RWPE2 (cell line): ENCODE measurements around the gene C2CD2L.

Experiments used
- ATAC-seq: fragments of 200-7000 bp; cut with Tn5 transposase; 3 replicates; pipeline ENCODE4 v1.9.1; 2021; ENCODE audit warnings: low read depth
- DNase-seq: peaks from one replicate; pipeline ENCODE4 v3.0.0-alpha.2; 2020; ENCODE audit warnings: low spot score
- H3K27ac ChIP-seq: fragments of 450-650 bp; 2 replicates; pipeline ENCODE4 v1.5.1; 2017; ENCODE audit warnings: mild to moderate bottlenecking; ENCODE audit not compliant: poor library complexity, severe bottlenecking
- H3K27me3 ChIP-seq: fragments of 250-450 bp; sonication (Bioruptor Pico); 2 replicates; pipeline ENCODE4 v1.5.1; 2021; ENCODE audit warnings: mild to moderate bottlenecking, moderate library complexity; ENCODE audit not compliant: insufficient read depth, poor library complexity, severe bottlenecking
- H3K36me3 ChIP-seq: fragments of 250-450 bp; sonication (Bioruptor Pico); 2 replicates; pipeline ENCODE4 v1.5.1; 2020; ENCODE audit warnings: low read depth, mild to moderate bottlenecking, moderate library complexity
- H3K4me1 ChIP-seq: fragments of 250-450 bp; sonication (Bioruptor Pico); 2 replicates; pipeline ENCODE4 v1.5.1; 2021; ENCODE audit warnings: mild to moderate bottlenecking, moderate library complexity; ENCODE audit not compliant: insufficient read depth, poor library complexity, severe bottlenecking
- H3K4me3 ChIP-seq: fragments of 250-450 bp; sonication (Bioruptor Pico); 2 replicates; pipeline ENCODE4 v1.5.1; 2021; ENCODE audit warnings: mild to moderate bottlenecking, moderate library complexity; ENCODE audit not compliant: severe bottlenecking
- H3K9me3 ChIP-seq: fragments of 250-450 bp; sonication (Bioruptor Pico); 2 replicates; pipeline ENCODE4 v1.5.1; 2021; ENCODE audit warnings: mild to moderate bottlenecking, moderate library complexity; ENCODE audit not compliant: severe bottlenecking
- TF ChIP-seq, protein P1 (sequence below): fragments of 450-650 bp; IDR thresholded peaks from one replicate; pipeline ENCODE4 v1.5.1; 2017; ENCODE audit warnings: mild to moderate bottlenecking, moderate library complexity; ENCODE audit not compliant: poor library complexity, severe bottlenecking

Gene C2CD2L

DNA sequence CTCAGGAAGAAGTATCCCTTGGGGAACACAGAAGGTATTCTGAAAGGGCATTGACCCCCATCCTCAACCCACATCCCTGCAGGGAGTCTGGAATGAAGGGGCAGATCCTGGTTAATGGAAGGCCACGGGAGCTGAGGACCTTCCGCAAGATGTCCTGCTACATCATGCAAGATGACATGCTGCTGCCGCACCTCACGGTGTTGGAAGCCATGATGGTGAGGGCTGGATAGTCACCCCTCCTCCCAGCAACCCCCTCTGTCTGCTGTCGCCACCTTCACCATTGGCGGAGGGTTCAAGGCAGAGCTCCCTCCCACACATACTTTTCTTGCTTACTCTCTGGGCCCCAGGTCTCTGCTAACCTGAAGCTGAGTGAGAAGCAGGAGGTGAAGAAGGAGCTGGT is 47.0 kb downstream of the C2CD2L start:
- Histone ChIP-seq H3K4me1 (no peaks in the 10 kb centered on the region), H3K4me3 (no peak overlapping the region), H3K27me3 (no peaks in the 10 kb centered on the region), H3K36me3 (no peaks in the 10 kb centered on the region), H3K9me3 (no peaks in the 10 kb centered on the region), H3K27ac (no peak overlapping the region)
- ATAC-seq (no peak), DNase-seq (no peak)
- TF ChIP-seq, protein P1, sequence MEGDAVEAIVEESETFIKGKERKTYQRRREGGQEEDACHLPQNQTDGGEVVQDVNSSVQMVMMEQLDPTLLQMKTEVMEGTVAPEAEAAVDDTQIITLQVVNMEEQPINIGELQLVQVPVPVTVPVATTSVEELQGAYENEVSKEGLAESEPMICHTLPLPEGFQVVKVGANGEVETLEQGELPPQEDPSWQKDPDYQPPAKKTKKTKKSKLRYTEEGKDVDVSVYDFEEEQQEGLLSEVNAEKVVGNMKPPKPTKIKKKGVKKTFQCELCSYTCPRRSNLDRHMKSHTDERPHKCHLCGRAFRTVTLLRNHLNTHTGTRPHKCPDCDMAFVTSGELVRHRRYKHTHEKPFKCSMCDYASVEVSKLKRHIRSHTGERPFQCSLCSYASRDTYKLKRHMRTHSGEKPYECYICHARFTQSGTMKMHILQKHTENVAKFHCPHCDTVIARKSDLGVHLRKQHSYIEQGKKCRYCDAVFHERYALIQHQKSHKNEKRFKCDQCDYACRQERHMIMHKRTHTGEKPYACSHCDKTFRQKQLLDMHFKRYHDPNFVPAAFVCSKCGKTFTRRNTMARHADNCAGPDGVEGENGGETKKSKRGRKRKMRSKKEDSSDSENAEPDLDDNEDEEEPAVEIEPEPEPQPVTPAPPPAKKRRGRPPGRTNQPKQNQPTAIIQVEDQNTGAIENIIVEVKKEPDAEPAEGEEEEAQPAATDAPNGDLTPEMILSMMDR: no peak

DNA sequence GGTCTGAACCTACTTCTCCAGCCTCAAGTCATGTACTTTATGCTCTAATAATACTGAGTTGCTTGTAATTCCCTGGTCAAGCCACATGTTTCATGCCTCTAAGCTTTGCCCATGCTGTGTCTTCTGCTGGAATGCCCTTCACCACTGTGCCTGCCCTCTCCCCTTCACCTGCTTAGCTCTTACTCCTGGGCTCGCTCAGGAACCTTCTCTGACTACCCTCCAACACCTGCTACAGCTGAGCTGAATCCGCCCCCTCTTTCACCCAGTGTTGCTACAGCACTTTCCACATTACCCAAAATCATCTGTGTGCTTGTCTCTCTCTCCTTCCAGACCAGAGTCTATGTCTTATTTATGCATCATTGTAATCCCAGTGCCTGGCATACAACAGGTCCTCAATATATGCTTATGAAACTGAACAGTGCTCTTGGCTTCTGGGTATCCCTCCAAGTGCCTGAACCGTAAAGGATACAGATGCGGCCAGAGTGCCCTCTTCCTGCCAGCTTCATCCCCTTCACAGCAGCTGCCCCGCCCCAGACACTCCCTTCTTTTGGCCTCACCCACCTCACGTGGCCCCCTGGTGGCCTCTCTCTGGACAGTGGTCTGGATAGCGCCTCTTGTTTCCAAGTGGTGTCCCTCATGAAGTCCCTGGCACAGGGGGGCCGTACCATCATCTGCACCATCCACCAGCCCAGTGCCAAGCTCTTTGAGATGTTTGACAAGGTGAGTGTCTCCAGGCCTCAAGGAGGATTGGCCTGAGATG is 48.8 kb downstream of the C2CD2L start:
- Histone ChIP-seq H3K27ac (no peak overlapping the region), H3K4me3 (no peak overlapping the region), H3K36me3 (no peaks in the 10 kb centered on the region), H3K4me1 (no peaks in the 10 kb centered on the region), H3K27me3 (no peaks in the 10 kb centered on the region), H3K9me3 (no peaks in the 10 kb centered on the region)
- TF ChIP-seq, protein P1: peak; percentile 24
- ATAC-seq (peak; percentile 61), DNase-seq (no peak)

DNA sequence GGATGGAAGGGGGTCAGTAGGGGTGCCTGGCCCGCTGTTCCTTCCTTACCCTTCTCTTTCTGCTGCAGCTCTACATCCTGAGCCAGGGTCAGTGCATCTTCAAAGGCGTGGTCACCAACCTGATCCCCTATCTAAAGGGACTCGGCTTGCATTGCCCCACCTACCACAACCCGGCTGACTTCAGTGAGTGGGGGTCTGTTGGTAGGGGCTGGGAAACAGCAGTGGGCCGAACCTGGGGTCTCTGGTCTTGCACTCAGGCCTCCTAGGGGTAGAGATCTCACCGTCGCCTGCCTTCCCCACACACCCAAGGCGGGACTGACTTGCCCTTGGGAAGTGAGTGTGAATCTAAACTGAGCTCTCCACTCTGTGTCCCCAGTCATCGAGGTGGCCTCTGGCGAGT is 49.4 kb downstream of the C2CD2L start:
- Histone ChIP-seq H3K36me3 (no peaks in the 10 kb centered on the region), H3K4me1 (no peaks in the 10 kb centered on the region), H3K4me3 (no peak overlapping the region), H3K27me3 (no peaks in the 10 kb centered on the region), H3K27ac (no peak overlapping the region), H3K9me3 (no peaks in the 10 kb centered on the region)
- DNase-seq (no peak), ATAC-seq (no peak)
- TF ChIP-seq, protein P1: no peak

DNA sequence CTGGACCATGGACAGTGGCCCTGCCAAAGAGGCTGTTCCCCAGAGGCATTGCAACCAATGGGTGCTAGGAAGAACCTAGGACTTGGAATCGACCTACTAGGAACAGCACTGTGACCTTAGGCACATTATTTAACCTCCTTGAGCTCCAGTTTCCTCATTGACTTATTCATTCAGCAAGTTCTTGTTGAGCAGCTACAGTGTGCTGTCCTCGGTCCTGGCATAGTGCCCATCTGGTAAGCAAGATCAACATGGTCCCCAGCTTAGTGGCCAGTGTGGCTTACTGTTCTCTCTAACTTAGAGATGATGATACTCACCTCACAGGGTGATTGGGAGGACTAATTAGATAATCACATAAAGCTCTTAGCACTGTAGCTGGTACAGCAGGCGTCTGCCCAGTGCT is 49.9 kb downstream of the C2CD2L start:
- TF ChIP-seq, protein P1: no peak
- H3K27me3 ChIP-seq: no peaks in the 10 kb centered on the region
- no peak overlapping the region for H3K27ac ChIP-seq
- H3K36me3 ChIP-seq: no peaks in the 10 kb centered on the region
- no peaks in the 10 kb centered on the region for H3K9me3 ChIP-seq
- H3K4me1 ChIP-seq: no peaks in the 10 kb centered on the region
- H3K4me3 ChIP-seq: no peak overlapping the region
- ATAC-seq: no peak
- no peak for DNase-seq

DNA sequence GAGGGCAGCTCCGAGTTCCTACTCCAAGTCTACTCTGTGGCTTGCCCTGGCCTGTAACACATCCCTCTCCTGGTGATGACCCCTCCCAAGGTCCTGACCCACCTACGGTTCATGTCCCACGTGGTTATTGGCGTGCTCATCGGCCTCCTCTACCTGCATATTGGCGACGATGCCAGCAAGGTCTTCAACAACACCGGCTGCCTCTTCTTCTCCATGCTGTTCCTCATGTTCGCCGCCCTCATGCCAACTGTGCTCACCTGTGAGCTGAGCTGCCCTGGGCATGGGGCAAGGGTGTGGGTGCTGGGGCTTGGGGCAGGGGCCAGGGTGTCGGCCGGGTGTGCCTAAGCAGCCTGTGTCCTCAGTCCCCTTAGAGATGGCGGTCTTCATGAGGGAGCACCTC is 51.3 kb downstream of the C2CD2L start:
- no peaks in the 10 kb centered on the region for H3K4me1 ChIP-seq
- DNase-seq: no peak
- ATAC-seq: no peak
- no peaks in the 10 kb centered on the region for H3K27me3 ChIP-seq
- TF ChIP-seq, protein P1: no peak
- H3K4me3 ChIP-seq: no peak overlapping the region
- no peaks in the 10 kb centered on the region for H3K9me3 ChIP-seq
- H3K27ac ChIP-seq: no peak overlapping the region
- no peaks in the 10 kb centered on the region for H3K36me3 ChIP-seq
